WERI-Rb-1 (cell line): Measurements from ENCODE around the gene THSD8.

Experiments used
- DNase-seq: peaks from one replicate; pipeline ENCODE4 v3.0.0-alpha.2; 2020
- H3K27ac ChIP-seq: fragments of 250-450 bp; sonication (Bioruptor Pico); 2 replicates; pipeline ENCODE4 v1.5.1; 2020; ENCODE audit warnings: mild to moderate bottlenecking, moderate library complexity
- H3K27me3 ChIP-seq: fragments of 250-450 bp; sonication (Bioruptor Pico); 2 replicates; pipeline ENCODE4 v1.5.1; 2021; ENCODE audit warnings: mild to moderate bottlenecking, low read depth, moderate library complexity; ENCODE audit not compliant: insufficient read depth, severe bottlenecking
- H3K36me3 ChIP-seq: fragments of 250-450 bp; sonication (Bioruptor Pico); 2 replicates; pipeline ENCODE4 v1.5.1; 2020; ENCODE audit warnings: mild to moderate bottlenecking, moderate library complexity
- H3K4me3 ChIP-seq: 2 replicates; pipeline ENCODE4 v1.5.1; 2011; ENCODE audit warnings: low read depth, mild to moderate bottlenecking, control low read depth, low read length
- H3K9me3 ChIP-seq: fragments of 250-450 bp; sonication (Bioruptor Pico); 2 replicates; pipeline ENCODE4 v1.5.1; 2021; ENCODE audit warnings: mild to moderate bottlenecking, moderate library complexity; ENCODE audit not compliant: severe bottlenecking
- TF ChIP-seq, protein P1 (sequence below): IDR thresholded peaks from 2 replicates; pipeline ENCODE4 v1.5.1; 2011; ENCODE audit warnings: low read depth, mild to moderate bottlenecking, control low read depth, inconsistent platforms, low read length

Gene THSD8

DNA sequence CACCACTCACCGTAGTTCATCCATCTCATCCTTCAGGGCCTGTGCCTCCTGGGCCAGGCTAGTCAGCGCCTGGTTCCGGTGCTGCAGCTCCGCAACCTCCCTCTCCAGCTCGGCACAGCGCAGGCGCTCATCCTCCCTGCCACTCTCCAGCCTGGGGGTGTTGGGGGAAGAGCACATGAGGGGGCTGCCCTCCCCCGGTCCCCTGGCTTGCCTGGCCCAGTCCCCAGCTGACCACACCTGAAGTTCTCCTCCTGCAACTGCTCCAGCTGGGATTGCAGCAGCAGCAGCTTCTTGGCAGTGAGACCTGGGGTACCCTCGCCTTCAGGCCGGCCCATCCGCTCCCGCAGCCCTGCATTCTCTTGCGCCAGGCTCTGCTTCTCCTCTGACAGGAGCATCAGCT lies 30.9 kb upstream of the THSD8 start:
- Histone ChIP-seq H3K36me3 (peaks cover 25% of the 10 kb centered on the region), H3K27ac (no peak overlapping the region), H3K27me3 (no peaks in the 10 kb centered on the region), H3K9me3 (no peaks in the 10 kb centered on the region), H3K4me3 (no peak overlapping the region)
- no peak for DNase-seq
- TF ChIP-seq, protein P1, sequence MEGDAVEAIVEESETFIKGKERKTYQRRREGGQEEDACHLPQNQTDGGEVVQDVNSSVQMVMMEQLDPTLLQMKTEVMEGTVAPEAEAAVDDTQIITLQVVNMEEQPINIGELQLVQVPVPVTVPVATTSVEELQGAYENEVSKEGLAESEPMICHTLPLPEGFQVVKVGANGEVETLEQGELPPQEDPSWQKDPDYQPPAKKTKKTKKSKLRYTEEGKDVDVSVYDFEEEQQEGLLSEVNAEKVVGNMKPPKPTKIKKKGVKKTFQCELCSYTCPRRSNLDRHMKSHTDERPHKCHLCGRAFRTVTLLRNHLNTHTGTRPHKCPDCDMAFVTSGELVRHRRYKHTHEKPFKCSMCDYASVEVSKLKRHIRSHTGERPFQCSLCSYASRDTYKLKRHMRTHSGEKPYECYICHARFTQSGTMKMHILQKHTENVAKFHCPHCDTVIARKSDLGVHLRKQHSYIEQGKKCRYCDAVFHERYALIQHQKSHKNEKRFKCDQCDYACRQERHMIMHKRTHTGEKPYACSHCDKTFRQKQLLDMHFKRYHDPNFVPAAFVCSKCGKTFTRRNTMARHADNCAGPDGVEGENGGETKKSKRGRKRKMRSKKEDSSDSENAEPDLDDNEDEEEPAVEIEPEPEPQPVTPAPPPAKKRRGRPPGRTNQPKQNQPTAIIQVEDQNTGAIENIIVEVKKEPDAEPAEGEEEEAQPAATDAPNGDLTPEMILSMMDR, result no peak

DNA sequence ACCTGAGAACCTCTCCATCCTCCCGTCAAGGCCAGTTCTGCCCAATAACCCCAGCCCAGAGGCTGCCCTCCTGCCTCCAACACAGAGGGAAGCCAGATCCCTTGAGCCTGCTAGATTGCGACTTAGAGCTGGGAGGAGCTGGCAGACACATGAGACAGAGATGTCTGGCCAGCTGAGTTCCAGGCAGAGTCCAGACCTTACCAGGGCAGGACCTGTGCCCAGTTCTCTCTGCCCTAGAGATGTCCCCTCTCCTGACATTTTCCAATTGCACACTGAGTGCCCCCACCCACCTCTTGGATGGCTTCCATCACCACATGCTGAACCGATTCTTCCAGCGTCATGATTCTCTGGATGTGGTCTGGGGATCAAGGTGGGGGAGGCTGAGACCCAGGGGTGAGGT lies 29.5 kb upstream of the THSD8 start:
- peaks cover 19% of the 10 kb centered on the region for H3K36me3 ChIP-seq
- TF ChIP-seq, protein P1, result no peak
- no peak for DNase-seq
- H3K9me3 ChIP-seq, result no peaks in the 10 kb centered on the region
- H3K27me3 ChIP-seq, result no peaks in the 10 kb centered on the region
- H3K27ac ChIP-seq, result no peak overlapping the region
- H3K4me3 ChIP-seq, result no peak overlapping the region

DNA sequence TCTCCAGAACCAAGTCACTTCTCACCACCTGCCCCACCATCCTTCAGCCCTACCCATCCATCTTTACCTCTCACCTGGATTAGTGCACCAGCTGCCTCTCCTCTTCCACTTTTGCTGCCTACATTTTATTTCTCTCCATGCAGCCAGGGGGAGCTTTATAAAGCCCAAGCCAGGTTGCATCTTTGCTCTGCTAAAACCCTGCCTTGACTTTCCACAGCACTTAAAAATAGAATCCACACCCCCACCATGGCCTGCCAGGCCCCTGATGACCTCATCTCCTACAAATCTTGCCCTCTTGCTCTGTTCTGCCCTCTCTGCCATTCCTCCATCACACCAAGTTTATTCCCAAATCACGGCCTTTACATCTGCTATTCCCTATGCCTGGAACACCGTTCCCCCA lies 28.3 kb upstream of the THSD8 start:
- Histone ChIP-seq H3K27me3 (no peaks in the 10 kb centered on the region), H3K4me3 (no peak overlapping the region), H3K36me3 (peaks cover 14% of the 10 kb centered on the region), H3K9me3 (no peaks in the 10 kb centered on the region), H3K27ac (peak overlapping the region; percentile 16; the same call in 1 of the 2 replicates)
- peak; percentile 66 for DNase-seq
- TF ChIP-seq, protein P1, result peak; percentile 52

DNA sequence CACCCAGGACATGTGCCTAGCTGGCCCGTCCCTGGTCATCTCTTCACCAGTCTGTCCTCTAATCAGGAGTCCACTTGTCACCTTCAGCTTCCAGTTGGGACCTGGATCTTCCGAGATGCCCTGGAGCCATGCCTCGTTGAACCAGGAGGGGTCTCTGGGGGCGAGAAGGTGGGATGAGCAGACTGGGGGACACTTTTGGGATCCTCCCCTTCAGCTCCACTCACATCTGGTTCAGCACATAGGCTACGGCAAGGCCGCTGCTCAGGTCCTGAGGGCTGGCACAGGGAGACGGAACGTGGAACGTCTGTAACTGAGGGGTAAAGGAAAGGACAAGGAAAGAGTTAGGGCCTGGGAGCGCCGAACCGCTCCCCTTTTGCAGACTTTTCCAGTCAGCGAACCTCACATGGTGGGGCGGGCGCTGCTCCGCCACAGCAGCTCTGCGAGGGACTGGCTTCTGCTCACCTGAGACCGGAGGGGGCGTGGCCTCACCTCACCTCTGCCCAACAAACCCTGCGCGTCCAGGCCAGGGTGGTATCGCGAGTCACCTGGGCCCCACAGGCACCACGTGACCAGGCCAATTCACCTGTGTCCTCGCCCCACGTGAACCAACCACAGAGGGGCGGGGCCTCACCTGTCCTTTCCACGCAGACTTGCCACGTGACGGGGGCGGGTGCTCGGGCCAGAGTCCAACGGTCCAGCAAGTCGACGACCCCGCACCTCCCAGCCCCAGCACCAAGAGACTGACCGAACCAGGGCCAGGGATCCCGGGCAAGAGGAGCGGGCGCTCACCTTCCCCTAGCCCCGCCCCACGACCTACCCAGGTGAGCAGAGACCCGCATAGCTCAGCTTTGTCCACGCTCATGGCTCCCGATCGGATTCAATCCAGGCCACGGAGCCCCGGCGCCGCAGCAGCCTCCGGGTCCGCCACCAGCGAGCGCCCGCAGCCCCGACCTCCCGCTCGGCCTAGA lies 27.0 kb upstream of the THSD8 start, which contains the start of gene HOOK2:
Gene HOOK2, minus strand, starts transcription at position 965 of the 968 bp plus-strand sequence. Its CDS starts 103 bp downstream, at position 862.
- Histone ChIP-seq H3K27me3 (no peaks in the 10 kb centered on the region), H3K27ac (peak within 1 kb of the TSS; percentile 81), H3K4me3 (peak within 1 kb of the TSS; percentile 56), H3K36me3 (peaks cover 8% of the 10 kb centered on the region), H3K9me3 (no peaks in the 10 kb centered on the region)
- TF ChIP-seq, protein P1, result no peak
- no peak for DNase-seq

DNA sequence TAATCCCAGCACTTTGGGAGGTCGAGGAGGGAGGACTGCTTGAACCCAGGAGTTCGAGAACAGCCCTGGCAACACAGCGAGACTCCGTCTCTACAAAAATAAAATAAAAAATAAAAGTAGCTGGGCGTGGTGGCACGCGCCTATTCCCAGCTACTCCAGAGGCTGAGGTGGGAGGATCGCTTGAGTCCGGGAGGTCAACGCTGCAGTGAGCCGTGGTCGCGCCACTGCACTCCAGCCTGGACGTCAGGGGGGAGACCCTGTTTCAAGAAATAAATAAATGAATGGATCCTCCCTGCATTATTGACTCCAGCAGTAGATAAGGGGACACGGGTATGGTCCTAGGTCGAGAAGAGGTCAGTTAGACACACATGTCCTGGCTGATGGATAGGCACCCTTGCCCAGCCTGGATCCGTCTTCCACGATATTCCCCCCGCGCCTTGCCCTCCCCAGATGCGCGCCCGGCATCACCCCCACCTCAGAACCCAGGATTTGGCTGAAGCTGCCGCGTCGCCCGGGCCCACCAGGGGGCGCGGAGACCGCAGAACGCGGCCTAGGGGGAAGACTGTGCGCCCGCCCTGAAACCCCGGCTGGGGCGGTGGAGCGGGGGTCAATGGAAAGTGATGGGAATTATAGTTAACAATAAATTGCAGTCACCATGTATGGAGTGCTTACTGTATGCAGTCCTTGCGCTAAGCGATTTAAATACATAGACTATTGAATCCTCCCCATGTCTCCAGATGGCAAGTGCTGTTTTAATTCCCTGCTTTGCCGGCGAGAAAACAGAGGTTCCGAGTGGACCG lies 24.5 kb upstream of the THSD8 start:
- TF ChIP-seq, protein P1, result peak; percentile 80
- H3K4me3 ChIP-seq, result peak overlapping the region; percentile 64
- H3K9me3 ChIP-seq, result no peaks in the 10 kb centered on the region
- H3K36me3 ChIP-seq, result peaks cover 8% of the 10 kb centered on the region
- H3K27ac ChIP-seq, result peak overlapping the region; percentile 84
- DNase-seq, result peak; percentile 86
- H3K27me3 ChIP-seq, result no peaks in the 10 kb centered on the region
